ENCODE results near the gene CYP4F22. TPM values are rescaled to one million over a fixed set of nuclear protein-coding genes. Genes with fewer than 3 reads are reported as not detected.
"Not testable (repeated sequence)": the region's sequence is repeated elsewhere in the genome, so short reads cannot be mapped to it uniquely, and the experiment has no call there.

The CYP4F22 gene
- total RNA-seq (2014; rRNA removed; shearing (Covaris generic); ENCODE audit: low replicate concordance), result 0.23 TPM in 1 of 2 replicates, not detected in the other

GRCh38 chr19:15508035-15508710, at the start of gene CYP4F22:
Gene CYP4F22 (plus strand): TSS chr19:15508525. CDS start chr19:15525337, 16,812 bp downstream.
- Histone ChIP-seq H3K4me3 (peak within 1 kb of the TSS; percentile 24; the same call in 1 of the 2 replicates), H3K9me3 (0 out of 2 replicates have a peak, but pooled peaks cover 2% of the 10 kb centered on the region), H3K27me3 (peaks cover 16% of the 10 kb centered on the region), H3K36me3 (no peaks in the 10 kb centered on the region)
- DNase-seq, result no peak

GRCh38 chr19:15461694-15462093, 46.6 kb upstream of the CYP4F22 start:
- H3K36me3 ChIP-seq, result no peaks in the 10 kb centered on the region
- no peaks in the 10 kb centered on the region for H3K9me3 ChIP-seq
- no peak for DNase-seq
- no peak overlapping the region for H3K4me3 ChIP-seq
- H3K27me3 ChIP-seq, result peaks cover 9% of the 10 kb centered on the region

GRCh38 chr19:15463861-15464371, 44.4 kb upstream of the CYP4F22 start:
- H3K9me3 ChIP-seq, result no peaks in the 10 kb centered on the region
- no peak overlapping the region for H3K4me3 ChIP-seq
- H3K36me3 ChIP-seq, result no peaks in the 10 kb centered on the region
- no peak for DNase-seq
- no peaks in the 10 kb centered on the region for H3K27me3 ChIP-seq

GRCh38 chr19:15464394-15465385, 43.6 kb upstream of the CYP4F22 start, which contains the start of gene RASAL3:
Gene RASAL3 (minus strand): TSS chr19:15464544. CDS start chr19:15464358, 186 bp downstream.
- H3K36me3 ChIP-seq, result no peaks in the 10 kb centered on the region
- H3K27me3 ChIP-seq, result no peaks in the 10 kb centered on the region
- DNase-seq, result peak; percentile 87
- H3K9me3 ChIP-seq, result no peaks in the 10 kb centered on the region
- H3K4me3 ChIP-seq, result no peak within 1 kb of the TSS

GRCh38 chr19:15466851-15467733, 41.2 kb upstream of the CYP4F22 start:
- Histone ChIP-seq H3K27me3 (no peaks in the 10 kb centered on the region), H3K9me3 (no peaks in the 10 kb centered on the region), H3K4me3 (no peak overlapping the region), H3K36me3 (no peaks in the 10 kb centered on the region)
- peak; percentile 88 for DNase-seq

GRCh38 chr19:15467734-15468214, 40.6 kb upstream of the CYP4F22 start:
- H3K4me3 ChIP-seq, result no peak overlapping the region
- H3K9me3 ChIP-seq, result peaks cover 3% of the 10 kb centered on the region
- H3K36me3 ChIP-seq, result no peaks in the 10 kb centered on the region
- no peak for DNase-seq
- H3K27me3 ChIP-seq, result no peaks in the 10 kb centered on the region

- Histone ChIP-seq H3K4me3 (no peak overlapping the region), H3K9me3 (peaks cover 6% of the 10 kb centered on the region)
- DNase-seq, result no peak
Observed at GRCh38 chr19:15468675-15469512, 39.4 kb upstream of the CYP4F22 start.

GRCh38 chr19:15469513-15470297, 38.6 kb upstream of the CYP4F22 start:
- no peak overlapping the region for H3K4me3 ChIP-seq

More at GRCh38 chr19:15468675-15469512, 39.4 kb upstream of the CYP4F22 start:
- Histone ChIP-seq H3K27me3 (no peaks in the 10 kb centered on the region), H3K36me3 (no peaks in the 10 kb centered on the region)

GRCh38 chr19:15471639-15472101, 36.7 kb upstream of the CYP4F22 start:
- Histone ChIP-seq H3K9me3 (peaks cover 10% of the 10 kb centered on the region), H3K36me3 (no peaks in the 10 kb centered on the region), H3K27me3 (no peaks in the 10 kb centered on the region), H3K4me3 (no peak overlapping the region)
- no peak for DNase-seq

More at GRCh38 chr19:15469513-15470297, 38.6 kb upstream of the CYP4F22 start:
- Histone ChIP-seq H3K9me3 (peaks cover 10% of the 10 kb centered on the region), H3K27me3 (no peaks in the 10 kb centered on the region), H3K36me3 (no peaks in the 10 kb centered on the region)
- no peak for DNase-seq

GRCh38 chr19:15473821-15474220, 34.5 kb upstream of the CYP4F22 start:
- not testable (repeated sequence) for H3K4me3 ChIP-seq, DNase-seq, H3K36me3 ChIP-seq, H3K27me3 ChIP-seq
- H3K9me3 ChIP-seq, result peaks cover 10% of the 10 kb centered on the region

GRCh38 chr19:15475169-15475568, 33.2 kb upstream of the CYP4F22 start:
- Histone ChIP-seq H3K36me3 (no peaks in the 10 kb centered on the region), H3K4me3 (no peak overlapping the region), H3K9me3 (peaks cover 10% of the 10 kb centered on the region), H3K27me3 (no peaks in the 10 kb centered on the region)
- DNase-seq, result no peak

GRCh38 chr19:15475611-15476010, 32.7 kb upstream of the CYP4F22 start:
- H3K36me3 ChIP-seq, result no peaks in the 10 kb centered on the region
- no peak overlapping the region for H3K4me3 ChIP-seq
- H3K9me3 ChIP-seq, result peaks cover 10% of the 10 kb centered on the region
- no peak for DNase-seq
- no peaks in the 10 kb centered on the region for H3K27me3 ChIP-seq

GRCh38 chr19:15476325-15476724, 32.0 kb upstream of the CYP4F22 start:
- Histone ChIP-seq H3K36me3 (no peaks in the 10 kb centered on the region), H3K4me3 (no peak overlapping the region), H3K27me3 (no peaks in the 10 kb centered on the region), H3K9me3 (peaks cover 10% of the 10 kb centered on the region)
- no peak for DNase-seq
